ENCODE measurements around the gene PLXDC1.

- TF ChIP-seq CTCF (IDR thresholded peaks at IDR 0.05) (no peak), POLR2AphosphoS5 (IDR thresholded peaks at IDR 0.05; ENCODE audit: low read depth, low read length) (no peak)
Measured at GRCh38 chr17:39173080-39173479, 21.6 kb upstream of the PLXDC1 start.

Measured in Panc1 (cell line).